ENCODE data around the gene CACNA2D4.

CACNA2D4 gene, protein sequence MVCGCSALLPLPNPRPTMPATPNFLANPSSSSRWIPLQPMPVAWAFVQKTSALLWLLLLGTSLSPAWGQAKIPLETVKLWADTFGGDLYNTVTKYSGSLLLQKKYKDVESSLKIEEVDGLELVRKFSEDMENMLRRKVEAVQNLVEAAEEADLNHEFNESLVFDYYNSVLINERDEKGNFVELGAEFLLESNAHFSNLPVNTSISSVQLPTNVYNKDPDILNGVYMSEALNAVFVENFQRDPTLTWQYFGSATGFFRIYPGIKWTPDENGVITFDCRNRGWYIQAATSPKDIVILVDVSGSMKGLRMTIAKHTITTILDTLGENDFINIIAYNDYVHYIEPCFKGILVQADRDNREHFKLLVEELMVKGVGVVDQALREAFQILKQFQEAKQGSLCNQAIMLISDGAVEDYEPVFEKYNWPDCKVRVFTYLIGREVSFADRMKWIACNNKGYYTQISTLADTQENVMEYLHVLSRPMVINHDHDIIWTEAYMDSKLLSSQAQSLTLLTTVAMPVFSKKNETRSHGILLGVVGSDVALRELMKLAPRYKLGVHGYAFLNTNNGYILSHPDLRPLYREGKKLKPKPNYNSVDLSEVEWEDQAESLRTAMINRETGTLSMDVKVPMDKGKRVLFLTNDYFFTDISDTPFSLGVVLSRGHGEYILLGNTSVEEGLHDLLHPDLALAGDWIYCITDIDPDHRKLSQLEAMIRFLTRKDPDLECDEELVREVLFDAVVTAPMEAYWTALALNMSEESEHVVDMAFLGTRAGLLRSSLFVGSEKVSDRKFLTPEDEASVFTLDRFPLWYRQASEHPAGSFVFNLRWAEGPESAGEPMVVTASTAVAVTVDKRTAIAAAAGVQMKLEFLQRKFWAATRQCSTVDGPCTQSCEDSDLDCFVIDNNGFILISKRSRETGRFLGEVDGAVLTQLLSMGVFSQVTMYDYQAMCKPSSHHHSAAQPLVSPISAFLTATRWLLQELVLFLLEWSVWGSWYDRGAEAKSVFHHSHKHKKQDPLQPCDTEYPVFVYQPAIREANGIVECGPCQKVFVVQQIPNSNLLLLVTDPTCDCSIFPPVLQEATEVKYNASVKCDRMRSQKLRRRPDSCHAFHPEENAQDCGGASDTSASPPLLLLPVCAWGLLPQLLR

GRCh38 chr12:1918081-1918883, at the start of gene CACNA2D4:
TSS of gene CACNA2D4 (minus strand) at chr12:1918652. CDS start at chr12:1918473, 179 bp downstream.
- no peak for DNase-seq (ENCODE audit: low spot score)
- Histone ChIP-seq H3K4me3 (peak within 1 kb of the TSS; percentile 46), H3K27ac (peak within 1 kb of the TSS in 1 of 2 donors; percentile 65)
- TF ChIP-seq, protein P1, sequence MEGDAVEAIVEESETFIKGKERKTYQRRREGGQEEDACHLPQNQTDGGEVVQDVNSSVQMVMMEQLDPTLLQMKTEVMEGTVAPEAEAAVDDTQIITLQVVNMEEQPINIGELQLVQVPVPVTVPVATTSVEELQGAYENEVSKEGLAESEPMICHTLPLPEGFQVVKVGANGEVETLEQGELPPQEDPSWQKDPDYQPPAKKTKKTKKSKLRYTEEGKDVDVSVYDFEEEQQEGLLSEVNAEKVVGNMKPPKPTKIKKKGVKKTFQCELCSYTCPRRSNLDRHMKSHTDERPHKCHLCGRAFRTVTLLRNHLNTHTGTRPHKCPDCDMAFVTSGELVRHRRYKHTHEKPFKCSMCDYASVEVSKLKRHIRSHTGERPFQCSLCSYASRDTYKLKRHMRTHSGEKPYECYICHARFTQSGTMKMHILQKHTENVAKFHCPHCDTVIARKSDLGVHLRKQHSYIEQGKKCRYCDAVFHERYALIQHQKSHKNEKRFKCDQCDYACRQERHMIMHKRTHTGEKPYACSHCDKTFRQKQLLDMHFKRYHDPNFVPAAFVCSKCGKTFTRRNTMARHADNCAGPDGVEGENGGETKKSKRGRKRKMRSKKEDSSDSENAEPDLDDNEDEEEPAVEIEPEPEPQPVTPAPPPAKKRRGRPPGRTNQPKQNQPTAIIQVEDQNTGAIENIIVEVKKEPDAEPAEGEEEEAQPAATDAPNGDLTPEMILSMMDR (IDR thresholded peaks at IDR 0.05): no peak

DNA sequence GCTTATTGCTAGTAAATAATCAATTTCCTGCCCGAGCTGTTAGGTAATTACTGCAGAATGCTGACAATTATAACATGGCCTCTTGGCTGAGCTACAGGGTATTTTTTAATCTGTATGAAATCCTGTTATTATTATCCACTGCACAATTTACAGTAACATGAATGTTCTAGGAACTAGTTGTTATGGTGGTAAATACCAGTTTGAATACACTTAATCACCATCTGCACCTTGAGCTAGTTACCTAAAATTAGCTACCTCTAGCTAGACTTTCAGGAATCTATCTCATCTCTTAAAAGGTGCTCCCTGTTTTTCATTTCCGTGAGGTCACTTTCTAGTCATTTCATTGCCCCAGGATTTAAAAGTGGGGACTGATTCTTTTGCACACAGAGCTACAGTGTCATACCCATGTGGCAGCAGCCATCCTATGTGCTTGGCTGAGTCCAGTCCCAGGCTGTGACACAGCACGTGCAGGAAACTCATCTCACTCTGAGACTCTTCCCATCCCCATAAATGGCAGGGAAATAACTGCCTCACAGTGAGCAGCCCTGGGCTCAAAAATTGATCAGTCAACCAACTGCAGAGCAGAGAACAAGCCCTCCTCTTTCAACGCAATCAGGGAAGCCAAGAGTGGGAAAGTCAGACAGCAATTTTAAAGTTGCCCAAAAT, 48.2 kb upstream of the CACNA2D4 start:
- TF ChIP-seq, protein P1 (IDR thresholded peaks at IDR 0.05): no peak
- H3K27ac ChIP-seq: peak overlapping the region; percentile 6 to 28
- DNase-seq (ENCODE audit: low spot score): no peak
- no peak overlapping the region for H3K4me3 ChIP-seq

- no peak for DNase-seq (ENCODE audit: low spot score)
- Histone ChIP-seq H3K4me3 (no peak overlapping the region), H3K27ac (no peak overlapping the region)
- TF ChIP-seq, protein P1 (IDR thresholded peaks at IDR 0.05): no peak
Measured at GRCh38 chr12:1965916-1966315, 47.5 kb upstream of the CACNA2D4 start.

- TF ChIP-seq, protein P1 (IDR thresholded peaks at IDR 0.05): no peak
- no peak for DNase-seq (ENCODE audit: low spot score)
- H3K4me3 ChIP-seq: no peak overlapping the region
- H3K27ac ChIP-seq: no peak overlapping the region
Measured at GRCh38 chr12:1962051-1963020, 43.9 kb upstream of the CACNA2D4 start.

DNA sequence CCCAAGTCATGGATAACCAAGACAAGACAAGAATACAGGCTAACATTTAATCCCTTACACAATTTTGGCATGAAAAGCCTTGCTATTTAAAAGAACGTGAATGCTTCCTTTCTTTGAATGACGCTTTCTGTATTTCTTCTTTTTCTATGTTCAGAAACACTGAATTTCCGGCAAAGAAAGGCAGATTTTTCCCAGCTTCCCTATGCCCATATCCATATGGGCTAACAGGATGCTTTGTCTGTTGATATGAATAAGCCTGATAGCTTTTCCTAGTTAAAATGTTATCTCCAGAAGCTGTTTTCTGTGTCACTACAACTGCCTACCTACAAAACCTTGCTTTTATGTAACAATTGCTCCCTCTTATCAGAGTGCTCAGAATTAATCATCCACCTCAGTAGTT, 38.3 kb upstream of the CACNA2D4 start:
- TF ChIP-seq, protein P1 (IDR thresholded peaks at IDR 0.05): no peak
- H3K4me3 ChIP-seq: no peak overlapping the region
- no peak for DNase-seq (ENCODE audit: low spot score)
- H3K27ac ChIP-seq: no peak overlapping the region

Measured in coronary artery (tissue), 2 donors.